ENCODE results near the gene NAA25. TPM values are rescaled to one million over a fixed set of nuclear protein-coding genes. Genes with fewer than 3 reads are reported as not detected.

The NAA25 gene
- total RNA-seq, 1 experiment from 2014 or later, result 70.5 TPM

- intact Hi-C loops (cut with micrococcal nuclease; ENCODE audit: unreplicated experiment), result no loop called here
- Histone ChIP-seq H3K36me3 (ENCODE audit: insufficient read depth, low read length, poor library complexity, severe bottlenecking) (peaks cover 47% of the 10 kb centered on the region), H3K27ac (ENCODE audit: low read depth, low read length, poor library complexity, severe bottlenecking) (no peak overlapping the region), H3K4me3 (ENCODE audit: low read depth, low read length, poor library complexity, severe bottlenecking) (no peak overlapping the region), H3K9me3 (ENCODE audit: low read depth, low read length, poor library complexity, severe bottlenecking) (no peaks in the 10 kb centered on the region), H3K27me3 (replicated peaks; ENCODE audit: insufficient read depth, low read depth, low read length, poor library complexity) (no peaks in the 10 kb centered on the region), H3K4me1 (ENCODE audit: insufficient read depth, low read length, poor library complexity, severe bottlenecking) (no peaks in the 10 kb centered on the region)
- BruUV-seq (replicated peaks), result no TSS peak
- ChIA-PET CTCF (no interaction called here), POLR2A (ENCODE audit: low non-redundant PET) (no interaction called here)
- TF ChIP-seq, protein P1, sequence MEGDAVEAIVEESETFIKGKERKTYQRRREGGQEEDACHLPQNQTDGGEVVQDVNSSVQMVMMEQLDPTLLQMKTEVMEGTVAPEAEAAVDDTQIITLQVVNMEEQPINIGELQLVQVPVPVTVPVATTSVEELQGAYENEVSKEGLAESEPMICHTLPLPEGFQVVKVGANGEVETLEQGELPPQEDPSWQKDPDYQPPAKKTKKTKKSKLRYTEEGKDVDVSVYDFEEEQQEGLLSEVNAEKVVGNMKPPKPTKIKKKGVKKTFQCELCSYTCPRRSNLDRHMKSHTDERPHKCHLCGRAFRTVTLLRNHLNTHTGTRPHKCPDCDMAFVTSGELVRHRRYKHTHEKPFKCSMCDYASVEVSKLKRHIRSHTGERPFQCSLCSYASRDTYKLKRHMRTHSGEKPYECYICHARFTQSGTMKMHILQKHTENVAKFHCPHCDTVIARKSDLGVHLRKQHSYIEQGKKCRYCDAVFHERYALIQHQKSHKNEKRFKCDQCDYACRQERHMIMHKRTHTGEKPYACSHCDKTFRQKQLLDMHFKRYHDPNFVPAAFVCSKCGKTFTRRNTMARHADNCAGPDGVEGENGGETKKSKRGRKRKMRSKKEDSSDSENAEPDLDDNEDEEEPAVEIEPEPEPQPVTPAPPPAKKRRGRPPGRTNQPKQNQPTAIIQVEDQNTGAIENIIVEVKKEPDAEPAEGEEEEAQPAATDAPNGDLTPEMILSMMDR (conservative IDR thresholded peaks at IDR 0.05; ENCODE audit: low read depth, low read length), result no peak
- TF ChIP-seq EZH2 (IDR thresholded peaks at IDR 0.05; ENCODE audit: borderline replicate concordance, low read depth, low read length, poor library complexity, severe bottlenecking), result no peak
- no peak for DNase-seq (ENCODE audit: low spot score)
These were observed 43.4 kb upstream of the NAA25 start for GRCh38 chr12:112151766-112152541.

DNA sequence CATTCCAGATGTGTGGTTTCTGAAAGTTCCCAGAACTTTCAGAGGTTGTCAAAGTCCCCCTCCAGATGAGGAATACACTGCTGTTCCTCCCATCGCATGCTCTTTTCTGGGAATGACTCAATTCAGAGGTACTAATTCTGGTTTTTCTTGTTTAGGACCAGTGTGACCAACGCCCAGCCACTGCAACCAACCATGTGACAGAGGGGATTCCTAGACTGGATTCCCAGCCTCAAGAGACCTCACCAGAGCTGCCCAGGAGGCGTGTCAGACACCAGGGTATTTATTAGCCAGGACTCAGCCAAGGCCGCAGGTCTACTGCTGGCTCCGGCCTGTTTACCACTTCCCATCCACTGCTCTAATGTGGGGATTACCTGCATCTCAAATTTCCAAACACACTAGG lies 41.0 kb upstream of the NAA25 start:
- CTCF ChIA-PET, result no interaction called here
- no peaks in the 10 kb centered on the region for H3K9me3 ChIP-seq (ENCODE audit: low read depth, low read length, poor library complexity, severe bottlenecking)
- peaks cover 62% of the 10 kb centered on the region for H3K36me3 ChIP-seq (ENCODE audit: insufficient read depth, low read length, poor library complexity, severe bottlenecking)
- H3K4me1 ChIP-seq (ENCODE audit: insufficient read depth, low read length, poor library complexity, severe bottlenecking), result no peaks in the 10 kb centered on the region
- BruUV-seq (replicated peaks), result no TSS peak
- no peaks in the 10 kb centered on the region for H3K27me3 ChIP-seq (replicated peaks; ENCODE audit: insufficient read depth, low read depth, low read length, poor library complexity)
- H3K4me3 ChIP-seq (ENCODE audit: low read depth, low read length, poor library complexity, severe bottlenecking), result no peak overlapping the region
- H3K27ac ChIP-seq (ENCODE audit: low read depth, low read length, poor library complexity, severe bottlenecking), result no peak overlapping the region
- POLR2A ChIA-PET (ENCODE audit: low non-redundant PET), result no interaction called here
- TF ChIP-seq EZH2 (IDR thresholded peaks at IDR 0.05; ENCODE audit: borderline replicate concordance, low read depth, low read length, poor library complexity, severe bottlenecking), result no peak
- TF ChIP-seq, protein P1 (conservative IDR thresholded peaks at IDR 0.05; ENCODE audit: low read depth, low read length), result no peak
- intact Hi-C loops (cut with micrococcal nuclease; ENCODE audit: unreplicated experiment), result no loop called here
- DNase-seq (ENCODE audit: low spot score), result no peak

DNA sequence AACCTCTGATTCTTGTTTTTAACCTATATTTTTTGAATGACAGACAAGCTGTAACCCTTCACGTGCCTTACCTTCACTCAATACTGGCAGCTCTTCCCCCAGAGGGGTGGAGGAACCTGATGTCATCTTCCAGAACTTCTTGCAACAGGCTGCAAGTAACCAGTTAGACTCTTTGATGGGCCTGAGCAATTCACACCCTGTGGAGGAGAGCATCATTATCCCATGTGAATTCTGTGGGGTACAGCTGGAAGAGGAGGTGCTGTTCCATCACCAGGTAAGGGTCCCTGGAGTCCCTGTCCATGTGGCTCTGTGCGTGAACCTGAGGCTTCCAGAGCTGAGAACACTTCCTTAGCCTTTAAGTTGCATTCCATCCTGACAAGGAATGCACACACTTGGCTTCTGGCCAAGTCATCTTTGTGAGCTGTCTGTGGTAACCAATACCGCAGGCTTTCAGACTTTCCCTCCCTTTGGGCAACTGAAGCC lies 39.5 kb upstream of the NAA25 start:
- Histone ChIP-seq H3K4me3 (ENCODE audit: low read depth, low read length, poor library complexity, severe bottlenecking) (no peak overlapping the region), H3K4me1 (ENCODE audit: insufficient read depth, low read length, poor library complexity, severe bottlenecking) (no peaks in the 10 kb centered on the region), H3K36me3 (ENCODE audit: insufficient read depth, low read length, poor library complexity, severe bottlenecking) (peaks cover 65% of the 10 kb centered on the region), H3K9me3 (ENCODE audit: low read depth, low read length, poor library complexity, severe bottlenecking) (no peaks in the 10 kb centered on the region), H3K27ac (ENCODE audit: low read depth, low read length, poor library complexity, severe bottlenecking) (no peak overlapping the region), H3K27me3 (replicated peaks; ENCODE audit: insufficient read depth, low read depth, low read length, poor library complexity) (no peaks in the 10 kb centered on the region)
- no peak for TF ChIP-seq EZH2 (IDR thresholded peaks at IDR 0.05; ENCODE audit: borderline replicate concordance, low read depth, low read length, poor library complexity, severe bottlenecking)
- TF ChIP-seq, protein P1 (conservative IDR thresholded peaks at IDR 0.05; ENCODE audit: low read depth, low read length), result no peak
- no TSS peak for BruUV-seq (replicated peaks)
- CTCF ChIA-PET, result no interaction called here
- DNase-seq (ENCODE audit: low spot score), result peak; percentile 61
- intact Hi-C loops (cut with micrococcal nuclease; ENCODE audit: unreplicated experiment), result no loop called here
- POLR2A ChIA-PET (ENCODE audit: low non-redundant PET), result no interaction called here
